Neural crest cell (in vitro differentiated cells): ENCODE results near the gene DENND6A. TPM values are rescaled to one million over a fixed set of nuclear protein-coding genes. Genes with fewer than 3 reads are reported as not detected.

Experiments used
- DNase-seq: peaks from one replicate; pipeline ENCODE4 v3.0.0; 2021; ENCODE audit warnings: low read depth, mixed read lengths, low spot score
- H3K27ac Mint-ChIP-seq: one replicate; pipeline ENCODE4 v1.8.0; 2021; ENCODE audit warnings: mild to moderate bottlenecking, mixed read lengths; ENCODE audit not compliant: unreplicated experiment
- H3K27me3 Mint-ChIP-seq: 2 replicates; pipeline ENCODE4 v1.8.0; 2021; ENCODE audit warnings: low read depth, mild to moderate bottlenecking, mixed read lengths
- H3K36me3 Mint-ChIP-seq: 2 replicates; pipeline ENCODE4 v1.8.0; 2021; ENCODE audit warnings: low read depth, mild to moderate bottlenecking, mixed read lengths
- H3K4me1 Mint-ChIP-seq: 2 replicates; pipeline ENCODE4 v1.8.0; 2021; ENCODE audit warnings: mixed read lengths
- H3K4me3 Mint-ChIP-seq: one replicate; pipeline ENCODE4 v1.8.0; 2021; ENCODE audit warnings: mild to moderate bottlenecking, mixed read lengths
- H3K9me3 Mint-ChIP-seq: 2 replicates; pipeline ENCODE4 v1.8.0; 2021; ENCODE audit warnings: mixed read lengths
- total RNA-seq: library from RNA; stranded (reverse); gene quantifications from 2 replicates; pipeline ENCODE4 v1.2.1, GENCODE V29; 2021
- TF ChIP-seq, protein P1 (sequence below): fragments of 200-600 bp; sonication (generic); conservative IDR thresholded peaks from 2 replicates; pipeline ENCODE4 v1.5.0; 2021; ENCODE audit warnings: antibody characterized with exemption, mild to moderate bottlenecking

The DENND6A gene
- total RNA-seq, 1 donor from 2014 or later: 42.0 TPM

GRCh38 chr3:57733790-57734189 lies 40.9 kb upstream of the DENND6A start:
- DNase-seq: no peak
- Mint-ChIP-seq H3K27me3 (no peaks in the 10 kb centered on the region), H3K27ac (peak overlapping the region; percentile 1), H3K4me3 (no peak overlapping the region), H3K9me3 (no peaks in the 10 kb centered on the region), H3K4me1 (peaks cover 8% of the 10 kb centered on the region), H3K36me3 (no peaks in the 10 kb centered on the region)
- TF ChIP-seq, protein P1, sequence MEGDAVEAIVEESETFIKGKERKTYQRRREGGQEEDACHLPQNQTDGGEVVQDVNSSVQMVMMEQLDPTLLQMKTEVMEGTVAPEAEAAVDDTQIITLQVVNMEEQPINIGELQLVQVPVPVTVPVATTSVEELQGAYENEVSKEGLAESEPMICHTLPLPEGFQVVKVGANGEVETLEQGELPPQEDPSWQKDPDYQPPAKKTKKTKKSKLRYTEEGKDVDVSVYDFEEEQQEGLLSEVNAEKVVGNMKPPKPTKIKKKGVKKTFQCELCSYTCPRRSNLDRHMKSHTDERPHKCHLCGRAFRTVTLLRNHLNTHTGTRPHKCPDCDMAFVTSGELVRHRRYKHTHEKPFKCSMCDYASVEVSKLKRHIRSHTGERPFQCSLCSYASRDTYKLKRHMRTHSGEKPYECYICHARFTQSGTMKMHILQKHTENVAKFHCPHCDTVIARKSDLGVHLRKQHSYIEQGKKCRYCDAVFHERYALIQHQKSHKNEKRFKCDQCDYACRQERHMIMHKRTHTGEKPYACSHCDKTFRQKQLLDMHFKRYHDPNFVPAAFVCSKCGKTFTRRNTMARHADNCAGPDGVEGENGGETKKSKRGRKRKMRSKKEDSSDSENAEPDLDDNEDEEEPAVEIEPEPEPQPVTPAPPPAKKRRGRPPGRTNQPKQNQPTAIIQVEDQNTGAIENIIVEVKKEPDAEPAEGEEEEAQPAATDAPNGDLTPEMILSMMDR: no peak

GRCh38 chr3:57731311-57731710 lies 38.4 kb upstream of the DENND6A start:
- H3K27me3 Mint-ChIP-seq: no peaks in the 10 kb centered on the region
- peaks cover 12% of the 10 kb centered on the region for H3K4me1 Mint-ChIP-seq
- TF ChIP-seq, protein P1: no peak
- H3K36me3 Mint-ChIP-seq: no peaks in the 10 kb centered on the region
- no peaks in the 10 kb centered on the region for H3K9me3 Mint-ChIP-seq
- DNase-seq: no peak
- no peak overlapping the region for H3K27ac Mint-ChIP-seq
- no peak overlapping the region for H3K4me3 Mint-ChIP-seq

DNA sequence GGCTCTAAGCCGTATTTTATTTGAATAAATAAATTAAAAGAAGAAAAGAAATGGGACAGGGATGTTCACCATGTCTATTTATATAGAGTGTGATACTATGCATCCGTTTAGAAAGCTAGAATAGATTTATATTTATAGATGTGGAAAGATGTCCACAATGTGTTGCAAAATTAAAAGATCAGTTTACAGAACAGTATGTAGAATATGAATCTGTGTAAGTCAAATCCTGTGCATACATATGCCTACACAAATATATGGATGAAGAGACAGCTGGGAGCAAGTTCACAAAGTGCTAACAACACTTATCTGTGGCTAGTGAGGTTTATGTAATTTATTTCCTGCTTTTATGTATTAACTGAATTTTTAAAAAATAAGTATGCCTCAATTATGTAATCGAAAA lies 37.8 kb upstream of the DENND6A start:
- Mint-ChIP-seq H3K27me3 (no peaks in the 10 kb centered on the region), H3K36me3 (no peaks in the 10 kb centered on the region), H3K4me1 (peaks cover 11% of the 10 kb centered on the region), H3K4me3 (no peak overlapping the region), H3K9me3 (no peaks in the 10 kb centered on the region), H3K27ac (no peak overlapping the region)
- TF ChIP-seq, protein P1: no peak
- no peak for DNase-seq

DNA sequence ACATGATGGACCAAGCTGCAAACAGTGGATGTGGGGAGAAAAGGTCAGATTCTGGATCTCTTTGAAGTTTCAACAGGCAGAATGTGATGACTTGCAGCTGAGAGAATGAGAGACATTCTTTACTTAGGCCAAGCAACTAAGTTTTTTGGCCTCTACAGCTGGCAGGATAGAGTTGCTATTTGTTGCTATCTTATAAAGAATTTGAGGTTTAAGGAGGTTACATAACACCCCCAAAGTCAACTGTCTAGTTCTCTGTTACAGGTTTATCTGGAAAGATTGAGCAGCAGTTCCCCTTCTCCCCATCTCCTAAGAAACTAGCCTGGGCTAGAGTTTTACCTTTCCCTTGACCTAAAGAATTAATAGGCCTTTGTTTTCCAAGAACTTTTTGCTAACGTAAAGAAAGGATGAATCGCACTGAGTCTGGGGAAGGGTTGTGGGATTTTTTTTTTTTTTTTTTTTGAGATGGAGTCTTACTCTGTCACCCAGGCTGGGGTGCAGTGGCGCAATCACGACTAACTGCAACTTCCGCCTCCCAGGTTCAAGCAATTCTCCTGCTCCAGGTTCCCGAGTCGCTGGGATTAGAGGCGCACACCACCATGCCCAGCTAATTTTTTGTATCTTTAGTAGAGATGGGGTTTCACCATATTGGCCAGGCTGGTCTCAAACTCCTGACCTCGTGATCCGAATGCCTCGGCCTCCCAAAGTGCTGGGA lies 36.6 kb upstream of the DENND6A start:
- H3K36me3 Mint-ChIP-seq: no peaks in the 10 kb centered on the region
- H3K9me3 Mint-ChIP-seq: no peaks in the 10 kb centered on the region
- H3K4me1 Mint-ChIP-seq: peaks cover 8% of the 10 kb centered on the region
- H3K4me3 Mint-ChIP-seq: no peak overlapping the region
- TF ChIP-seq, protein P1: no peak
- no peaks in the 10 kb centered on the region for H3K27me3 Mint-ChIP-seq
- H3K27ac Mint-ChIP-seq: no peak overlapping the region
- DNase-seq: no peak

- TF ChIP-seq, protein P1: no peak
- Mint-ChIP-seq H3K36me3 (no peaks in the 10 kb centered on the region), H3K27me3 (no peaks in the 10 kb centered on the region), H3K9me3 (no peaks in the 10 kb centered on the region), H3K4me1 (peaks cover 4% of the 10 kb centered on the region), H3K4me3 (no peak overlapping the region), H3K27ac (no peak overlapping the region)
- DNase-seq: no peak
Measured at GRCh38 chr3:57727106-57727505, 34.2 kb upstream of the DENND6A start.
